NCI-H2196 (cell line): Measurements from ENCODE around the gene MAP3K8.
A peak's percentile ranks its signal among the peaks of the same experiment; 100 is the strongest.
"Not testable (repeated sequence)": the region's sequence is repeated elsewhere in the genome, so short reads cannot be mapped to it uniquely, and the experiment has no call there.

ENCODE experiments used
- DNase-seq: peaks from one replicate; lab custom pipeline; 2025; ENCODE audit not compliant: unreplicated experiment; lab: John Stamatoyannopoulos, UW

MAP3K8 gene

DNA sequence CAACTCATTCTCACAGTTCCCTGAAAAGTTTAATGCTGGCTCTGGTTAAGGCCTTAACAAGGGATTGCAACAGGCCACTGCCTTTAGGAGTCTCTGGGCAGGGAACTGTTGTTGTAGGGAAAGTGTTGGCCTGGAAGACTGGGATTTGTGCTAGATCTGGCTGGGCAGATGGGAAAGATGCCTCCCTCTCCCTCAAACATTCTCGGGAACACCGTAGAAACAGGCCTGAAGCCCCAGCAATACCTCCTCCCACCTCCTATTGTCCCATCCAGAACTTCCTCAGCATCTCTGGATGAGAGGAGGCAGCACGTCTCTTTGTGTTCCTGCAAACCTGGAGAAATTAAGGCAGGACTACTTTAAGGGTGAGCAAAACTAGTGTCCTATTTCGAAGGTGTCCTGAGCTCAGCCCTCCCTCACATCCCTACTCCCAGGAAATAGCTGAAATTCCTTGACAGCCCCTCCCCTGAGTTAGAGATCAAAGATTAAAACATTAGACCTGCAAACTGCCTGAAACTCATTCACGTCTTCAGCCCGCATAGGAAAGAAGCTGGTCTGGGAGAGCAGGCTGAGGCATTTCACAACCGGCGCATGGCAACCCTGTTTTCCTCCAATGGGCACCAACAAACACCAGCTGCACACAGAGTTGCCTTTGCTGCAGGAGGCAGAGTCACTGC is 10.9 kb upstream of the MAP3K8 start:
- no peak for DNase-seq

GRCh38 chr10:30423655-30424275 is 10.2 kb upstream of the MAP3K8 start:
- not testable (repeated sequence) for DNase-seq

DNA sequence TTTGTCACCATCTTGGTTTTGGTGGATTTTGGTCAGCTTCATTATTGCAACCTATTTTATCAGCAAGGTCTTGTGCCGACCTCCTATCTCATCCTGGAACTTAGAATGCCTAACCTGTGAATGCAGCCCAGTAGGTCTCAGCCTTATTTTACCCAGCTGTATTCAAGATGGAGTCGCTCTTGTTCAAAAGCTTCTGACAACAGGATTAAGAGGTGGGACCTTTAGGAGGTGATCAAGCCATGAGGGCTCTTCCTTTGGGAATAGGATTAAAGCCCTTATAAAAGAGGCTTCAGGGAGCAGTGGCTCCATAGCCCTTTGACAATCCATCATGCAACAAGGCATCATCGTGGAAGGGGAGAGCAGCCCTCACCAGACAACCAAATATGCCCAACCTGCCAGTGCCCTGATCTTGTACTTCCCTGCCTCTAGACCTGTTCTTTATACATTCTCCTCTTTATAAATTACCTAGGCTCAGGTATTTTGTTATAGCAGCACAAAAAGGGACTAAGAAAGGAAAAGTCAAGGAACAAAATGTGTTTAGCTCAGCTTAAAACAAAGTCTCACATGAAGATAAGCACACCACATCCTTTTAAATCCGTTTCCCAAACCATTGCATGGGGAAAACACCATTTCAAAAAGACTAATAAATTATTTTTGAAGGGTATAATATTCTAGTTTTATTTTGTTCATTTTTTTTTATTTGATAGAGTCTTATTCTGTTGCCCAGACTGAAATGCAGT is 8.5 kb upstream of the MAP3K8 start:
- no peak for DNase-seq

GRCh38 chr10:30430544-30431298 is 3.3 kb upstream of the MAP3K8 start:
- DNase-seq: no peak

DNA sequence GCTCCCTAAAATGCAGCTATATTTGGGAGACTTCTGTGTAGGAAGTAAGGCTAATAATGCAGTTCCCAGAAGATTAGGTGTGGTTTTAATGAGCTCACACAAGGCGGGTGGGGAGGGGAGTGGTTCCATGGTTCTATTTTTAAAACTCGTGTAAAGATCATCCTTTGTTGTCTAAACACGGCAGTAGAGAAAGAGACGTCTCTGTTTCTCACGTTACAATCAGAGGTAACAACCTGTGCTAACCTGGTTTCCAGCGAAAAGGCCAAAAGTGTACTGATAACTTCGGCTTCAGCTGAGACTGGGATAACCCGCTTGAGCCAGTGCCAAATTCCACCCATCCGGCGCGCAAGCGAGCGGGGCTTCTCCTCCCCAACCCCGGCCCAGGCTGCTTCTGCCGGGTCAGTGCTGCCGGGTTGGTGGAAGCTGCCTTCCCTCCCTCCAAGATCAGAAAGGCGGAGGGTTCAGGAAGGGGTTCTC is 2.5 kb upstream of the MAP3K8 start:
- DNase-seq: no peak

DNA sequence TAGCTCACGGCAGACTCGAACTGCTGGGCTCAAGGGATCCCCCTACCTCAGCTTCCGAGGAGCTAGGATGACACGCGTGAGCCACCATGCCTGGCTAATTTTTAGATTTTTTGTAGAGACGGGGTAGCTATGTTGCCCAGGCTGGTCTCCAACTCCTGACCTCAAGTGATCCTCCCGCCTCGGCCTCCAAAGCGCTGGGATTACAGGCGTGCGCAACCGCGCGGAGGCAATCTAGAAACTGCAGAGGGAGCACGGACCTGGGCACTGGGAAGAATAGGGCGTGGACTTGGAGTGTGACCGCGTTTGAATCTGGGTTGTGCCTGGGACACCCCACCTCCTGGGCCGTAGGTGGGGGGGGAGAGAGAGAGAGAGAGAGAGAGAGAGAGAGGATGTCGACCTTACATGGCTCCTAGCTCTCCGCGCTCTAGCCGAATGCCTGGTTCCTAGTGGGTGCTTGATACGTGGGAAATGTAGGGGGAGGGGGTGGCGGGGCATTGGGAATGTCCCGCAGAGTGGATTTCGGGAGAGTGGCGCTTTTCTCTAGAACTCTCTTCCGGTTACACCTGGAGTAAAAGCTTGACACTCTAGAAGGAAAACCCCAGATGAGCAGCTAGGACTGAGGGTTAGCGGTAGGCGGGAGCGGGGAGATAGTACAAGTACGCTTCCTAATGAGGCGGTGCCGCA is 1.2 kb upstream of the MAP3K8 start:
- peak; percentile 34 for DNase-seq

GRCh38 chr10:30433306-30433729 is 666 bp upstream of the MAP3K8 start:
- peak; percentile 34 for DNase-seq

GRCh38 chr10:30434273-30435072 is 489 bp downstream of the MAP3K8 start:
- peak; percentile 18 for DNase-seq

DNA sequence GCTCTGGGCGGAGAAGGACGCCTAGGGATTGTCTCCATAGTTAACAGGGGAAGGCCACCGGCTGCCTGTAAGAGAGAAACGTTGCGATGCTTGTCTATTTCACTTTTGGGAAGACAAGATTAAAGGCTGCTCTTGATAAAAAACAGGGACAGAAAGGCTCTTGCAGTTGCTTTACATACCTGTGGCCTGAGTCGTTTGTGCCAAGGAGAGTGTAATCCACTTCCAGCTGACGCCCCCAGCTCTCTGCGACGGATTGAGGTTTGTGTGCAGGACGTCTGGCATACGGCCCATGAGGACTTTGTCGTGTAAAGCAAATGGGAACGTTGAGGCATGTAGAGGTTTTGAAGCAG is 1.1 kb downstream of the MAP3K8 start:
- DNase-seq: no peak

GRCh38 chr10:30435499-30436167 is 1.6 kb downstream of the MAP3K8 start:
- DNase-seq: not testable (repeated sequence)

GRCh38 chr10:30436191-30436611 is 2.2 kb downstream of the MAP3K8 start:
- DNase-seq: no peak

GRCh38 chr10:30436671-30437030 is 2.7 kb downstream of the MAP3K8 start:
- no peak for DNase-seq

GRCh38 chr10:30437031-30437841 is 3.3 kb downstream of the MAP3K8 start:
- no peak for DNase-seq

DNA sequence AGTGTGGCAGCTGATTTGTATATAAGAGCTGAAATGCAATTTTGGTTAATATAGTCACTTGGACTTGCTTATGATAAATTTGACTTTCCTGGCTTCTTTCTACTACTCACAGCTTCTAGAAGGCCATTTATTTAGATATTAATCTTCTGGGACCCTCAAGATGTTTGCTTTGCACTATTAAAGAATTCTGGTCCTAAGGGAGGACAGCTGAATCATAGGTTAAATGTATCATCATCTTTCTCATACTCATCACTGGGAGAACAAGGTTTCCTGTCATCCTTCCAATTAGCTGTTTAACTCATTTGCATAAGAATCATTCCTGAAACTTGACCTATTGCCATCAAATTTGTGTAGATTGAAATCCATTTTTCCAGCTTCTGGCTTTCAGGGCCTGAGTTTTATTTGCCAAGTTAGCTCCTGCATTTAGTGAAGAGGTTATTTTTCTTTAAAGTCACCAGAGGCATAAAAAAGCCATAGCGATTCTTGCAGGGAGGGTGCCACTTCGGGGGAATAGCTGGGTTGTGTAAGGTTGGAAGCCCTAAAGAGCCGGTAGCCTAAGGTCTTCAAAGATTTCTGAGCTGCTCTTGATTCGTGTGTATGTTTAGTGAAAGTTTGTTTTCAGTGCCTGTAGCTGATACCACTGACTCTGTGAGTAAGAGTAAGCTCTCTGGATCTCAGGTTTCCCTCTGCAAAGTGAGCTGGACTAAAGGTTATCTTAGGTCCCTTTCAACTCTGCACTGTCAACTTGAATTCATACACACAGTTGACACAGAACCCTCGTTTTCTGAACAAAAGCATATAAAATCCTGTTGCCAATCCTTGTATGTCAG is 4.3 kb downstream of the MAP3K8 start:
- DNase-seq: no peak

DNA sequence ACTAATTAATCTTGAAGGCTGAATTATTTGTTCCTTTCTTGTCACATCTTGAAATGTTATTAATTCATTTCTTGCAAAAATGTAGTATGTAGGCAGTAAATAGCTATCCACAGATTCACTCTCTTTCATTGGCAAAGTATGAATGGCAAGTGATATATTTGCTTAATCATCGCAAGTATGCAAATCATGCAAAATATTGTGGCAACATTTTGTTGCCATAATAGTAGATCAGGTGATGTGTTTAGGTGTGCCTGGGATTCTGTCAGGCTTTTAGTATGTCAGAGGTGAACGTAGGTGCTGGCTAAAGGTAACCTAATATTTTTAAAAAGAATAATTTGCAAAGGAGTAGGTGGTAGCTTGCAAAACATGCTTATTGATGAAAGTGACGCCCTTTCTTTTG is 5.9 kb downstream of the MAP3K8 start:
- DNase-seq: no peak

GRCh38 chr10:30442019-30442606 is 8.1 kb downstream of the MAP3K8 start:
- no peak for DNase-seq

DNA sequence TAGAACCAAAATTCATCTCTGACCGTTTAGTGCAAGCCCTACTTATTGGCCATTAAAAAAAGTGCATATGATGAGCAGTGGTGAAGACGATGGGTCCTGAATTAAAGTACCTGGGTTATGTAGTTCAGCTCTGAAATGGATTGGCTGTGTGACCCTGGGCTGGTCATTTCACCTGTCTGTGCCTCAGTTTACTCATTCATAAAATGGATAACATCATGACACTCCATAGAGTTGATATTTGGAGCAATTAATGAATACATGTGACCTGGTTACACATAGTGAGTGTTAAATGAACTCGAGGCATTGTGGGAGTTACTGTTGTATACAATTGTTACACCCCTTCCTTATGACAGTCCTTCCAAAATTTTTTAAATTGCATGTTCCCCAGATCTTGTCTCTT is 9.1 kb downstream of the MAP3K8 start:
- DNase-seq: no peak
